Embryonic facial prominence (tissue), 1 donor: ENCODE data around the gene GTF2A1.

Experiments used
- DNase-seq: peaks from one replicate; pipeline ENCODE4 v3.0.0-alpha.2; 2016; ENCODE audit errors: extremely low spot score

GTF2A1 gene

GRCh38 chr14:81137316-81137715 is 83.4 kb downstream of the GTF2A1 start:
- DNase-seq = no peak

- no peak for DNase-seq
Measured at GRCh38 chr14:81133400-81133799, 87.4 kb downstream of the GTF2A1 start.

- DNase-seq = no peak
Measured at GRCh38 chr14:81132468-81132867, 88.3 kb downstream of the GTF2A1 start.

GRCh38 chr14:81129242-81129641 is 91.5 kb downstream of the GTF2A1 start:
- DNase-seq = no peak

- no peak for DNase-seq
Measured at GRCh38 chr14:81127785-81128184, 93.0 kb downstream of the GTF2A1 start.

GRCh38 chr14:81125536-81125935 is 95.2 kb downstream of the GTF2A1 start:
- no peak for DNase-seq
